GM21717 (cell line): Measurements from ENCODE around the gene RMI2.

ENCODE experiments used
- ATAC-seq: cut with Tn5 transposase; IDR thresholded peaks from one replicate; pipeline ENCODE4 v1.9.1; 2021; ENCODE audit warnings: mild to moderate bottlenecking, moderate library complexity; ENCODE audit not compliant: unreplicated experiment

The RMI2 gene

DNA sequence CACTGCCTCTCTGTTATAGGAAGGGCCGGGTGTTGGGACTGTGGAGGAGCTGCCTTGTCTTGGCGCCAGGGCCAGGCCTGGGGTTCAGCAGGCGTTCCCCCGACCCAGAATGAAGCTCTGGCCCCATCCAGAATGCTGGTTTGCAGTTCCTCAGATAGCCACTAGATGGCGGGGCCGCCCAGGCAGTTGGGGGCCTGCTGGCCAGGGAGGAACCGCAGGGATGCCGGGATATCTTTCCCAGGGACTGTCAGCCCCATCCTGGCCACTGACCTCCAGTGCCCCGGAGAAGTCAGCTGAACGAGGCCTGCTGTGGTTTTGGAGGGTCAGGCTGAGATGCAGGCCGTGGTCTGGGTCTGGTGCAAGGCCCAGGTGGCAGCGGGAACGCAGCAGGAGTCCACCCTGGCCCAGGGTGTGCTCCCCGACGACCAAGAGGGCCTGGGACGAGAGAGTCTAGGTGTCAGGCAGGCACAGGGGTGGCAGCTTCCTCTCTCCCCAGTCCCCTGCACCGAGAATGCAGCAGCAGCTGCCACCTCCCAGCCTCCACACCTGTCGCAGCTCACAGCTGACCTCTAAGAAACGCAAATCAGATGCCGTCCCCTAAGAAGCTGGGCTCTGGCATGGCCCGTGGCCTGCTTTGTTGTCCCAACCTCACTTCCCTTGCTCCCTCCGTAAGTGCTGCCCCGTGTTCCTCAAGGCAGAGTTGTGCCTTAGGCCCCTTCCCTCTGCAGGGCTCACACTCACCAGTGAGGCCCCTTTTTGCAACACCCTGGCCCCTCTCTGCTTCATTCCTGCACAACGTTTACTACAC lies 51.2 kb downstream of the RMI2 start:
- no peak for ATAC-seq

DNA sequence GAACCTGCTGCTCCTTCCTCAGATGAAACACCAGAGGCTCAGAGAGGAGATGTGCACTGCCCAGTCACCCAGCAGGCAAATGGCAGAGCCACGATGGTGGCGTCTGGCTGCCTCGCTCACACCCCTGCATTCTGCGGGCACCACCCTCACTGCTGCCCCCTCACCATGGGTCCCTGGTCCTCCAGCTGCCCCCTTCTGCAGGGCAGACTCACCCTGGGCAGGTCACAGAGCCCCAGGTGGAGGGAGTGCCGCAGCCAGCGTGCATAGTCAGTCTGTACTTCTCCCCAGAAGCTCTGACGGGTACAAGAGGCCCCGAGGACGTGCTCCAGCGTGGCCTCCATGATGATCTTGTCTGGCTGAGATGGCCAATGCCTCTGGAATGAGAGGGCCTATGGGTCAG lies 52.9 kb downstream of the RMI2 start:
- ATAC-seq, result no peak

DNA sequence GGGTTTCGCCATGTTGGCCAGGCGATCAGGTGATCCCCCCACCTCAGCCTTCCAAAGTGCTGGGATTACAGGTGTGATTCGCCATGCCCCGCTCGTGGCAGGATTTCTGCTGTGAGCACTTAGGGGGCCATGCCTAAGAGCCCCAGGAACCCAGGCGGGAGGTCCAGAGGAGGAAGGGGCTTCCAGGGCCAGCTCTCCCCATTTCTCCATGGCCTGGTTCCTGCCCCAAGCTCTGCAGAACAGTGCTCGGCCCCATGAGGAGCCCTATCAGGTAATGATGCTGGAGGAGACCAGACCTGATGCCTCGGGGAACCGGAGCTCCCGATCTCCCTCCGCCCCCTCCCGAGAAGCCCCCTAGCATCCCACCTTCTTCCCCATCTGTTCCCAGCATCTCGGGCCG lies 53.6 kb downstream of the RMI2 start:
- ATAC-seq, result no peak

DNA sequence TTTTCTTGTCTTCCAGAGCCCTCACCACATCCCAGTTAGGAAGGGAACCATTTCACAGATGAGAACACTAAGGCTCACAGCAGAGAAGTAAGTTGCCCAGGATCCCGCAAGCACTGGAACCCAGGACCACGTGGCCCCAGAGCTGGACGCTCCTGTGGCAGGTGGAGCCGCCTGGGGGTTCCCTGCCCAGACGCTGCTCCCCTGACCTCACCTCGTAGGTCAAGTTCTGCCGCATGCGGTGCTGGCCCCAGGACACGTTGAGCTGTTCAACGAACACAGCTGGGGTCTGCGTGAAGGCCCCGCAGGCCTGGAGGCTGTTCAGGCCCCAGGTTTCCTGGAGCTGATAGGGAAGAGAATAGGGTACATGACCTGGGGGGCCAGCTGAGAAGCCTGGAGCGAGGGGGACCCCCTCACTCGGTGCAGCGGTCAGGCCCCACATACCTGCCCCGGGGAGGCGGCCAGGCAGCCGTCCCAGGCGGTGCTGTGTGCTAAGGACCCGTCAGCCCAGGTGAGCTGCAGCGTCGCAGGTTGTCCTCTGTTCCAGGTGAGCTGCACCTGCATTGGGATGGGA lies 54.1 kb downstream of the RMI2 start:
- ATAC-seq, result no peak

DNA sequence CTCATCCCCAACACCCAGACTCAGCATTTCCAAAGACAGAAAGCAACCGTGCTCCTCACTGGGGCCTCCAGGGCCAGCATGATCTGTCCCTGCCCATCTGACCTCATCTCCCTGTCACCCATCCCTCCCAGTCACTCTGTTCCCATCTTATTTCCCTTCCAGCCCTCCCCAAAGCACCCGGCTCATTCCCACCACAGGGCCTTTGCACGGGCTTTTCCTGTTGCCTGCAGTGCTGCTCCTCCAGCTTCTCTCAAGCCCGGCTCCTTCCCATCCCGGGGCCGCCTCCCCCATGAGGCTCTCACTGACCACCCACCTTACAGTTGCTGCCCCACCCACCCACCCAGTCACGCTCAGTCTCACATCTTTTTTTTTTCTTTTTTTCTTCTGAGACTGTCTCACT lies 54.8 kb downstream of the RMI2 start:
- no peak for ATAC-seq
